ENCODE measurements around the gene FKBP15. TPM values are rescaled to one million over a fixed set of nuclear protein-coding genes. Genes with fewer than 3 reads are reported as not detected.

Gene FKBP15, protein sequence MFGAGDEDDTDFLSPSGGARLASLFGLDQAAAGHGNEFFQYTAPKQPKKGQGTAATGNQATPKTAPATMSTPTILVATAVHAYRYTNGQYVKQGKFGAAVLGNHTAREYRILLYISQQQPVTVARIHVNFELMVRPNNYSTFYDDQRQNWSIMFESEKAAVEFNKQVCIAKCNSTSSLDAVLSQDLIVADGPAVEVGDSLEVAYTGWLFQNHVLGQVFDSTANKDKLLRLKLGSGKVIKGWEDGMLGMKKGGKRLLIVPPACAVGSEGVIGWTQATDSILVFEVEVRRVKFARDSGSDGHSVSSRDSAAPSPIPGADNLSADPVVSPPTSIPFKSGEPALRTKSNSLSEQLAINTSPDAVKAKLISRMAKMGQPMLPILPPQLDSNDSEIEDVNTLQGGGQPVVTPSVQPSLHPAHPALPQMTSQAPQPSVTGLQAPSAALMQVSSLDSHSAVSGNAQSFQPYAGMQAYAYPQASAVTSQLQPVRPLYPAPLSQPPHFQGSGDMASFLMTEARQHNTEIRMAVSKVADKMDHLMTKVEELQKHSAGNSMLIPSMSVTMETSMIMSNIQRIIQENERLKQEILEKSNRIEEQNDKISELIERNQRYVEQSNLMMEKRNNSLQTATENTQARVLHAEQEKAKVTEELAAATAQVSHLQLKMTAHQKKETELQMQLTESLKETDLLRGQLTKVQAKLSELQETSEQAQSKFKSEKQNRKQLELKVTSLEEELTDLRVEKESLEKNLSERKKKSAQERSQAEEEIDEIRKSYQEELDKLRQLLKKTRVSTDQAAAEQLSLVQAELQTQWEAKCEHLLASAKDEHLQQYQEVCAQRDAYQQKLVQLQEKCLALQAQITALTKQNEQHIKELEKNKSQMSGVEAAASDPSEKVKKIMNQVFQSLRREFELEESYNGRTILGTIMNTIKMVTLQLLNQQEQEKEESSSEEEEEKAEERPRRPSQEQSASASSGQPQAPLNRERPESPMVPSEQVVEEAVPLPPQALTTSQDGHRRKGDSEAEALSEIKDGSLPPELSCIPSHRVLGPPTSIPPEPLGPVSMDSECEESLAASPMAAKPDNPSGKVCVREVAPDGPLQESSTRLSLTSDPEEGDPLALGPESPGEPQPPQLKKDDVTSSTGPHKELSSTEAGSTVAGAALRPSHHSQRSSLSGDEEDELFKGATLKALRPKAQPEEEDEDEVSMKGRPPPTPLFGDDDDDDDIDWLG
- 23.9 and 28.0 TPM in 2 replicates for polyA plus RNA-seq

DNA sequence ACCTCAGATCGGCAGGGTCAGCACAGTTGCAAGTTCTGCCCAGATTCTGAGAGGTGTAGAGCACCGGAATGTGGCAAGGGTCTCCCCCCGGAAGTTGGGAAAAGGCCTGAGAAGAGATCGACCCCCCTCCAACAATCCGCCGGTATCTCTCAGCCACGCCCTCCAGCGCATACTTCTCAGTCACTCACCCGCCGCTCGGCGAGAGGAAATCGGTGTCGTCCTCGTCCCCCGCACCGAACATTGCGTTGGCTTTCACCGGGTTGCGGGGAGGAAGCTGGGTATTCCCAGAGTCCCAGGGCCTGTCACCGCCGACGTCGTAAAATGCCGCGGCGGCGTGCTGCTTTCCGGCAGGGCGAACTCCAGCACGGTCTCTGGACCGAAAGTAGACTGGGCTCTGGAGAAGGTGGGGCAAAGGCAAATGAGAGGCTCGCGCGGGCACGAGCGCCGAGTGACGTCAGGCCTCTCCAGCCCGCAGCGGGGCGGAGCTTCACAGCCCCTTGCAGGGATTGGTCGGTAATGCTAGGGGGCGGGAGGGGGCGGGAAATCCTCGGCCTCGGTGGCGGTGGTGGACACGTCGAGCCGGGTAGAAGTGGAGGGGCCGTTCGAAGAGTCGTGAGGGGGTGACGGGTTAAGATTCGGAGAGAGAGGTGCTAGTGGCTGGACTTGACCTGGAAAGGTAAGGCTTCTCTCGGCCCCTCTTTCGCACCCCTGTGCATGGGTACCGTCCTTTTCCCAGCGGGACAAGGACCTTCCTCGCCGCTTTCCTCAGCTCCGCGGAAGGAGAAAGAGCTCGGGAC lies at the start of gene FKBP15, which contains the start of gene SLC31A1:
Gene FKBP15 (minus strand): TSS at position 275 of the 797 bp plus-strand sequence. CDS start 34 bp downstream, at position 241.
Gene SLC31A1 (plus strand): TSS at position 542 of the 797 bp plus-strand sequence. CDS start 34,605 bp downstream, outside the sequence.

DNA sequence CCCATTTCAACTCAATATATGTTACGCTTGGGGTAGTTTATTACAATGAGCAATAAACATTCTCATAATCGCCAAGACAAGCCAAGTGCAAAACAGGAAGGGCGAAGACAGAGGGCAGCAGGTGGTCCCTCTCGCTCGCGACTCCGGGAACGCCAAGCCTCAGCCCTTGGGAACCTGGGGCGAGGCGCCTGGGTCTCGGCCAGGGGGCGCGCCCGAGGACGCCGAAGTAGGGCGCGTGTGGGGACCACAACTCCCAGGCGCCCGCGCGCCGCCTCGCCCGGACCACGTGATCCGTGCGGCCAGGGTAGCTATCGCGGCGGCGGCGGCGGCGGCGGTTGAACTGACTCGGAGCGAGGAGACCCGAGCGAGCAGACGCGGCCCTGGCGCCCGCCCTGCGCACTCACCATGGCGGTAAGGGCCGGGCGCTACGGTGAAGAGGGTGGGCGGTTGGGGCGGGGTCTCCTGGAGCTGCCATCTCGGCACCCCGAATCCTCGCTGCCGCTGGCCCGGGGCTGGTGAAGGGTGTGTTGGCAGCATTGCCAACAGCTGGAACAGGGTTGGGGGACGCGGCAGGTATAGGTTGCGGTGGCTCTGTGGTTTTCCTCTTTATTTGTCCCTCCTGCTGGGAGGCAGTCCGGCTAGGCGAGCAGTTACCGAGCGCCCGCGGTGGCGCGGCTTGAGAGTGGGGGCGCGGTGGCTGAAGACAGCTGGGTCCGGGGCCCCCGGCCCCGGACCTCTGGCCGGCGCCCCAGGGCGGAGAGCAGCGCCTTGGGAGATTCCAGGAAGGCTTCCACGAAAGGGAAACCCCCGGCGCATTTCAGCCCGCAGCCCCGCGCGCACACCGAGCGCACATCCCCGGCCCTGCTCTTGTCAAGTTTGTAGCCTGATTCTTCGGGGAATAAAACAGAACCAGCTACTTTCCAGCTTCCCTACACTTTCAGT lies 70.1 kb downstream of the FKBP15 start, which contains the start of gene SLC31A2:
Gene SLC31A2 (plus strand): TSS at position 338 of the 942 bp plus-strand sequence. CDS start 68 bp downstream, at position 406.

Other genes with a start within 250 kb of the FKBP15 start
- 51.5 and 60.5 TPM in 2 replicates for gene ZNF883, start 209.1 kb downstream of the FKBP15 start, polyA plus RNA-seq
- 2.6 and 6.1 TPM in 2 replicates for gene ZFP37, start 164.6 kb downstream of the FKBP15 start, polyA plus RNA-seq
- 12.9 and 20.0 TPM in 2 replicates for gene SLC31A2, start 70.3 kb downstream of the FKBP15 start, polyA plus RNA-seq
- gene SLC31A1, start 267 bp upstream of the FKBP15 start, polyA plus RNA-seq: 2.3 and 8.2 TPM in 2 replicates
- 92.2 and 96.9 TPM in 2 replicates for gene CDC26, start 54.3 kb upstream of the FKBP15 start, polyA plus RNA-seq
- gene PRPF4, start 54.4 kb upstream of the FKBP15 start, polyA plus RNA-seq: 7.6 and 8.3 TPM in 2 replicates
- gene RNF183, start 82.1 kb upstream of the FKBP15 start, polyA plus RNA-seq: not detected in 2 replicates
- 0.24 and 2.8 TPM in 2 replicates for gene WDR31, start 119.0 kb upstream of the FKBP15 start, polyA plus RNA-seq
- 48.0 and 54.2 TPM in 2 replicates for gene BSPRY, start 128.3 kb upstream of the FKBP15 start, polyA plus RNA-seq
- 2.5 and 8.8 TPM in 2 replicates for gene HDHD3, start 155.7 kb upstream of the FKBP15 start, polyA plus RNA-seq
- gene ALAD, start 180.0 kb upstream of the FKBP15 start, polyA plus RNA-seq: 9.0 and 10.7 TPM in 2 replicates
- gene POLE3, start 189.4 kb upstream of the FKBP15 start, polyA plus RNA-seq: 13.8 and 21.4 TPM in 2 replicates
- gene C9orf43, start 189.5 kb upstream of the FKBP15 start, polyA plus RNA-seq: not detected in 2 replicates
- 0.83 TPM in 1 of 2 replicates, not detected in the other for gene RGS3, start 242.4 kb upstream of the FKBP15 start, polyA plus RNA-seq